NCI-H524 (cell line): ENCODE results near the gene GALNT5.
A peak's percentile ranks its signal among the peaks of the same experiment; 100 is the strongest.
"Not testable (repeated sequence)": the region's sequence is repeated elsewhere in the genome, so short reads cannot be mapped to it uniquely, and the experiment has no call there.

ENCODE experiments used
- DNase-seq, 2 experiments: peaks; one replicate each; lab custom pipeline; 2025; lab: John Stamatoyannopoulos, UW

Gene GALNT5

GRCh38 chr2:157257312-157258252 is at the start of gene GALNT5:
Gene GALNT5 (plus strand): TSS chr2:157257705. CDS start chr2:157258083, 378 bp downstream.
- peak; percentile 42 to 82 for DNase-seq

GRCh38 chr2:157216286-157216965 is 41.1 kb upstream of the GALNT5 start:
- DNase-seq: peak; percentile 22 to 62

GRCh38 chr2:157217409-157217808 is 40.1 kb upstream of the GALNT5 start:
- DNase-seq: no peak

DNA sequence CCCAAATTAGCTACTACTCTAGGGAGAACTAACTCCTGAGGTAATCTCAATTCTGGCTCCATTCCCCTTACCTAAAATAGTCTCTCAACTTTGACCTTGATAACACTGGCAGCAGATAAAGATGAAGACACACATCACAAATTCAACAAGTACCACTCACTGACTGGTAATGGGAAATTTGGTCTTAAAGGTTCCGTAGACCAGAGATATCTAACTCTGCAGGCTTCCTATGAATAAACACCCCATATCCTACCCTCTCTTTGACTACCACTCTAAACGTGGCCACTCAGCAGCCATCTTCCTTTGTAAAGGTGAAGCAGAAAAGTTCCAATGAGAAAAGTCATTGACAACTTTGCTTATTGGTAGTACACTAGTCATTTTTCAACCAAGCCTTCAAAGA is 38.6 kb upstream of the GALNT5 start:
- no peak for DNase-seq

DNA sequence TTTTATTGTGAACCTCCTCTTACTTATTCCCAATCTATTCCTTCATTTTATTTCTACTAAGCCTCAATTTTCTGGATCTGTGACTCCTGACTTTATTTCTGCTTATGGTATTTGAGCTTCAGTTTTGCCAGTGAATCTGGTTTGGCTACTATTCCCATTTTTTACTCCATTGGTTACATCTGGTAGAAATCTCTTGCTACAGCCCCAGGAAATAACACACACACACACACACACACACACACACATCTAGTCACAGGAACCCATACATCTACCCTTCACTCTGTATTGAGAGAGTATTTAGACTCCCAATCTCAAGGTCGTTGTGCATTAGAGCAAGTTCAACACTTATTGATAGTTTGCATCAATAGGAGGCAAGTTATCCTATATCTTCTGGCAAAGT is 37.0 kb upstream of the GALNT5 start:
- no peak for DNase-seq

GRCh38 chr2:157221394-157221988 is 36.0 kb upstream of the GALNT5 start:
- peak in 1 of 2 experiments; percentile 28 for DNase-seq

DNA sequence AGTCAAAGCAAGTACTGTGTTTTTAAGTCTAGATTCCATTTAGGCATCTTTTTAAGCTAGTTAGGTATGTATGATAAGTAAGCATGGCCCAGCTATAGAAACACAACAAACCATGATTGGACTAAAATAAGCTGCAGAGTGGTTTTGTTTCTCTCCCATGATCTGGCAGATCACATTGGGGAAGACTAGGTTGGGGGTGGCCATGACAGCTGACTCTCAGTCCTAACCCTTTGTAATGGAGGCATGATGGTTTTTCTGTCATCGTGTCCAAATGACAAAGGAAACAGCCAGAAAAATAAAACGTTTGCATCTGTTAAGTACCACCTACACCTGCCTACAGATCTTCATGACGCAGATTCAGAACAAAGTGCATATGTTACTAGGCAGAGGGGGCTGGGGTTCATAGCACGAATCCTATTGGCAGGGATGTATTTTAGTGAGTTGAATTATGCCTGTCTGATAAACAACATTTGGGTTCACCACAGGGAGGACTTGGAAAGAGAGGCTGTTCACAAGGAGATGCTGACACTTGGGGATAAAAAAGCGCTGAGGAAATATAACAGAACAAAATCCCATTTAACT is 33.8 kb upstream of the GALNT5 start:
- no peak for DNase-seq

- DNase-seq: not testable (repeated sequence)
These were observed 33.1 kb upstream of the GALNT5 start for GRCh38 chr2:157224448-157224847.

GRCh38 chr2:157227592-157227991 is 29.9 kb upstream of the GALNT5 start:
- DNase-seq: no peak

GRCh38 chr2:157228946-157229345 is 28.6 kb upstream of the GALNT5 start:
- DNase-seq: no peak

- DNase-seq: no peak
These were observed 27.9 kb upstream of the GALNT5 start for GRCh38 chr2:157229572-157229971.

GRCh38 chr2:157231476-157231875 is 26.0 kb upstream of the GALNT5 start:
- no peak for DNase-seq

DNA sequence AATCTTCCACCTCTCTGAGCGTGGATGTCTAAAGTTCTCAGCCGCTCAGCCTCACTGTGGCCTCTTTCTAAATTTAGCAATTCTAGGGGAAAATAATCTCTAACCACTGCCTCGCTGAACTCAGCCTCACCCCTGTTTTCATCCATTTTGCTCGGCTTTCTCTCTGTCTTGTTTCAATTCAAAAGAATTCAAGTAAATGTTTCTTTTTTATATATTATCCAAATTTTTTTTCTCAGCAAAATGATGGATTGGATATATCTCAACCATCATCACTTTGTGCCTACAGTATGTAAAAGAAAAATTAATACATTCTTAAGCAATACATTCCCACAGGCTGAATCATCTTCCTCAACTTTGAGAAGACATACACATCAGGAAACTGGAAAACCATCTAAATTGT is 24.0 kb upstream of the GALNT5 start:
- no peak for DNase-seq

DNA sequence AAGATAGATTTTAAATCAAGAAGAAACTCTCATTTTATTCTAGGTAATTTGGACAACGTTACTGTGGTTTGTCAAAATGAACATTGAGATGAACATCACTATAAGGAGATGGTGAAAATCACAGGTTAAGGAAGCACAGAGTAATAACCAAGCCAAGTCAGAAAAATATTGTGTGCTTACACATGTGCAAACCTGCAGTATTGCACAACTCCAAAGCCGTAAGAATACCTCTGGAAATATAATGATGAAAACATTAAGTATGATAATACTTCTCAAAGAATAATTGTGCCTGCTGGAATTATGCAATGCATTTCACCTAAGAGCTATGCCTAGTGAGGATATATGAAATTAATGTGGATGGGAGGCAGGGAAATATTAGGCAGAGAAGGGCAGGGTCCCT is 21.1 kb upstream of the GALNT5 start:
- DNase-seq: no peak

GRCh38 chr2:157238296-157238695 is 19.2 kb upstream of the GALNT5 start:
- DNase-seq: no peak

- DNase-seq: peak; percentile 66 to 92
These were observed 12.8 kb upstream of the GALNT5 start for GRCh38 chr2:157244691-157245090.

- DNase-seq: no peak
These were observed 12.2 kb upstream of the GALNT5 start for GRCh38 chr2:157245144-157245840.

DNA sequence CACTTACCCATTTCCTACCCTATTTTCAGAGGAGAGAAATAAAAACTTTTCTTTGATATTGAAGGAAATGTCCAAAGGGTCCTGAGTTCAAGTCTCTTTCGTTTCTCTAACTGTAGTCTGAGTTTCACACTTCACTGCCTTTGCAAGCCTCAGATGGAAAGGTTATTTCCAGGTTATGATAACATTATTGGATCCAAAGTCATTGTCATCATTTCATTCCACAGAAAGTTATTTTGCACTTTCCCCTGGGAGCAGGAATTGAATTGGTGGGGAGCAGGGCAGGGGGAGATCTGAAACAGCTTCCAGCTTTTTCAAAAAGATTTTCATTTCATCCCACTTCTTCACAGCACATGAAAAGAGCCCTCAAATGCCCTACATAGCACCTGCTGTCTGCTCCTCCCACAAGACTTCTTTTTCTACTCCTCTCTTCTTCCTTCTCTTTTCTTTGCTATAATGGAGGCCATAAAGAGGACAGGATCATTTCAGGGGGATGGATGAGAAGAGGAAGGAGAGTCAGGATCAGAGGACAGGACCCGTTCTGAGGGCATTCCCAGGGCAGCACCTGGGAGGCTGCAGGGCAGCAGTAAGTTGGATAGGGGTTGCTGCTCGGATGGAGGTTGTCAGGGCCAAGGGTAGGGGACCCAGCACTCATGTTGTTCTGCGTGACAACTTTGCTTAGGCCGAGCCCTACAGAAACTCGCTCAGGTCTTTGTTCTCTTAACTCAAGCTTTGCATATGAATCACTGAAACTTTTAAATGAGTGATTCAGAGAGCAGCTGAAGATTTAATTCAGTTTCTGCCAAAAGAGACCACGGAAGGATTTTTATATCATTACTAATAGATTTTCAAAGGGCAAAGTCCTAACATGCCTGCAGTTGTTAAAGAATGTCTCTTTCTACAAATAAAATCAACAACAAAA is 11.4 kb upstream of the GALNT5 start:
- DNase-seq: no peak

DNA sequence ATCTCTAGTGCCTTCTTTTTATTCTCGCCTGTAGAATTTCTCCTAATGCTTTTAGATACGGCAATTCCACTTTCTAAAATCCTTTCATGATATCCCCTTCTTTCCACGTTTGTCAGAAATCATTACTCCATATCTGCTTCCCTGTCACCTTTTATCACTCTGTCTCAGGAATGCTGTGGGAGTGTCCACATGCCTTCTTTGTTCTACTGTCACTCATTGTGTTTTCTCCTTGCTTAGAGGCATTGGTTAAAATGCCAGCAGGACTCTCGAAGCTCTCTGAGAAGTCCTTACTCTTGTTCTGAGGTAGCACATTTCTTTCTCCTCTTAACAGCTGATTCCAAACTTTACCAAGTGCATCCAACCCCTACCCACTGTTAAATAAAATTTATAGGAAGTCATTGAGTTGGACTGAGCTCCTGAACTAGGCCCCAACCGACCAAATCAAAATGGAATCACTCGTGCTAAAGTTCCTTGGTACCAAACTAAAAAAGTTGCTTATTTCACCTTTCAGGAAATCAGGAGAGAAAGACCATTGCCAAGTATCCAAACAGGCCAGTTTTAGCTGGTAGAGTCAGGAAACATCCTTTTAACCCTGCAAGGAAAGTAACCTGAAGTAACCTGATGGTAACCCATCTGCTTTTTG is 10.6 kb upstream of the GALNT5 start:
- DNase-seq: no peak

GRCh38 chr2:157250836-157251235 is 6.7 kb upstream of the GALNT5 start:
- DNase-seq: no peak
